Esophagus (tissue), 2 donors: ENCODE measurements around the gene TRAIP. TPM values are rescaled to one million over a fixed set of nuclear protein-coding genes. Genes with fewer than 3 reads are reported as not detected.

Source experiments
- H3K27ac ChIP-seq, 2 donors: one replicate each; pipeline ENCODE4 v1.5.1; 2013; ENCODE audit warnings: low read depth in 2 of 2, mild to moderate bottlenecking in 2 of 2, inconsistent platforms in 1 of 2, low read length in 1 of 2, moderate library complexity in 1 of 2
- H3K27me3 ChIP-seq, 2 donors: one replicate each; pipeline ENCODE4 v1.6.1; 2013; ENCODE audit warnings: low read length in 2 of 2, control low read depth in 1 of 2, mild to moderate bottlenecking in 1 of 2; ENCODE audit not compliant: insufficient read depth in 2 of 2, control insufficient read depth in 1 of 2
- H3K36me3 ChIP-seq, 2 donors: one replicate each; pipeline ENCODE4 v1.6.1; 2013; ENCODE audit warnings: low read length in 1 of 2; ENCODE audit not compliant: control insufficient read depth in 2 of 2, insufficient read depth in 2 of 2
- H3K4me1 ChIP-seq, 2 donors: one replicate each; pipeline ENCODE4 v1.6.1; 2013; ENCODE audit warnings: low read length in 1 of 2; ENCODE audit not compliant: control insufficient read depth in 2 of 2, insufficient read depth in 2 of 2
- H3K4me3 ChIP-seq, 2 donors: one replicate each; pipeline ENCODE4 v1.5.1; 2013; ENCODE audit warnings: low read length in 2 of 2, mild to moderate bottlenecking in 2 of 2, low read depth in 1 of 2, moderate library complexity in 1 of 2
- H3K9me3 ChIP-seq, 2 donors: one replicate each; pipeline ENCODE4 v1.6.1; 2013; ENCODE audit warnings: mild to moderate bottlenecking in 2 of 2, low read depth in 1 of 2, low read length in 1 of 2, moderate library complexity in 1 of 2; ENCODE audit not compliant: control insufficient read depth in 2 of 2, insufficient read depth in 1 of 2
- WGBS, 2 donors: extraction: QIAGEN DNeasy Blood & Tissue Kit; methylation state at CpG; one replicate each; pipeline ENCODE4 v1.1.7; 2013; 5-methylcytosine and 5-hydroxymethylcytosine counted together
- polyA plus RNA-seq, 2 donors: library from polyadenylated mRNA; stranded (reverse); fragments of 200-250 nt; gene quantifications; one replicate each; pipeline ENCODE4 v1.2.3, GENCODE V29; 2013
- donor health status: healthy with polysubstance abuse.
- donor health status: Bipolar disorder and iron deficiency.

TRAIP gene
- polyA plus RNA-seq, 2 donors: 4.1 to 4.3 TPM

GRCh38 chr3:49805897-49806701 is 50.3 kb downstream of the TRAIP start:
- 40 to 44% methylated on average over 11 of the region's 11 CpGs for WGBS, 2 donors
- Histone ChIP-seq H3K36me3 (peaks cover 15 to 20% of the 10 kb centered on the region in 2 donors), H3K27ac (peak overlapping the region; percentile 94 to 97), H3K9me3 (no peaks in the 10 kb centered on the region), H3K4me1 (peaks cover 12 to 42% of the 10 kb centered on the region in 2 donors), H3K4me3 (no peak overlapping the region), H3K27me3 (no peaks in the 10 kb centered on the region)

- Histone ChIP-seq H3K4me3 (no peak overlapping the region), H3K4me1 (peaks cover 12 to 42% of the 10 kb centered on the region in 2 donors), H3K27me3 (no peaks in the 10 kb centered on the region), H3K27ac (peak overlapping the region; percentile 94 to 97), H3K9me3 (no peaks in the 10 kb centered on the region), H3K36me3 (peaks cover 7 to 17% of the 10 kb centered on the region in 2 donors)
- WGBS, 2 donors: 26 to 49% methylated on average over 3 of the region's 3 CpGs
These were observed 51.0 kb downstream of the TRAIP start for GRCh38 chr3:49805367-49805782.

- H3K4me1 ChIP-seq: peaks cover 12 to 43% of the 10 kb centered on the region in 2 donors
- H3K4me3 ChIP-seq: peak overlapping the region; percentile 66 to 75
- no peaks in the 10 kb centered on the region for H3K9me3 ChIP-seq
- no peaks in the 10 kb centered on the region for H3K27me3 ChIP-seq
- WGBS, 2 donors: 38 to 42% methylated on average over 26 of the region's 26 CpGs
- H3K27ac ChIP-seq: peak overlapping the region; percentile 94 to 97
- H3K36me3 ChIP-seq: peaks cover 0 to 9% of the 10 kb centered on the region in 2 donors
These were observed 52.0 kb downstream of the TRAIP start for GRCh38 chr3:49804141-49805041.

GRCh38 chr3:49803465-49804140 is 52.8 kb downstream of the TRAIP start:
- H3K27ac ChIP-seq: peak overlapping the region; percentile 94 to 97

GRCh38 chr3:49802719-49803464 is 53.5 kb downstream of the TRAIP start, which contains the start of gene INKA1:
INKA1 (plus strand) TSS chr3:49803261; CDS start chr3:49803393, 132 bp downstream.
- H3K4me1 ChIP-seq: peaks cover 12 to 46% of the 10 kb centered on the region in 2 donors
- WGBS, 2 donors: 1% methylated on average over 69 to 71 of the region's 71 CpGs
- H3K36me3 ChIP-seq: peaks cover 0 to 4% of the 10 kb centered on the region in 2 donors

More at GRCh38 chr3:49803465-49804140, 52.8 kb downstream of the TRAIP start:
- Histone ChIP-seq H3K9me3 (no peaks in the 10 kb centered on the region), H3K36me3 (peaks cover 0 to 4% of the 10 kb centered on the region in 2 donors), H3K27me3 (no peaks in the 10 kb centered on the region), H3K4me3 (peak overlapping the region; percentile 66 to 75), H3K4me1 (peaks cover 12 to 47% of the 10 kb centered on the region in 2 donors)
- WGBS, 2 donors: 1% methylated on average over 41 of the region's 41 CpGs

GRCh38 chr3:49801160-49801559 is 55.2 kb downstream of the TRAIP start:
- H3K4me1 ChIP-seq: peaks cover 10 to 29% of the 10 kb centered on the region in 2 donors
- peaks cover 0 to 4% of the 10 kb centered on the region in 2 donors for H3K36me3 ChIP-seq
- 85 to 95% methylated on average over 2 of the region's 2 CpGs for WGBS, 2 donors
- H3K4me3 ChIP-seq: no peak overlapping the region
- no peak overlapping the region for H3K27ac ChIP-seq
- no peaks in the 10 kb centered on the region for H3K27me3 ChIP-seq
- H3K9me3 ChIP-seq: no peaks in the 10 kb centered on the region

More at GRCh38 chr3:49802719-49803464, 53.5 kb downstream of the TRAIP start, which contains the start of gene INKA1:
- Histone ChIP-seq H3K27ac (peak within 1 kb of the TSS; percentile 94 to 97), H3K4me3 (peak within 1 kb of the TSS; percentile 66 to 75), H3K9me3 (no peaks in the 10 kb centered on the region), H3K27me3 (no peaks in the 10 kb centered on the region)

GRCh38 chr3:49799761-49800160 is 56.6 kb downstream of the TRAIP start, which contains the start of gene CDHR4:
CDHR4 (minus strand) TSS chr3:49799873; CDS start chr3:49799812, 61 bp downstream.
- Histone ChIP-seq H3K4me1 (peaks cover 4 to 17% of the 10 kb centered on the region in 2 donors), H3K27me3 (no peaks in the 10 kb centered on the region), H3K9me3 (no peaks in the 10 kb centered on the region), H3K27ac (no peak within 1 kb of the TSS), H3K4me3 (no peak within 1 kb of the TSS), H3K36me3 (peaks cover 0 to 4% of the 10 kb centered on the region in 2 donors)
- WGBS, 2 donors: 49 to 61% methylated on average over 4 of the region's 4 CpGs

- no peak overlapping the region for H3K4me3 ChIP-seq
- 75 to 89% methylated on average over 1 of the region's 1 CpG for WGBS, 2 donors
- no peak overlapping the region for H3K27ac ChIP-seq
- no peaks in the 10 kb centered on the region for H3K9me3 ChIP-seq
- peaks cover 0 to under 1% of the 10 kb centered on the region in 2 donors for H3K36me3 ChIP-seq
- H3K4me1 ChIP-seq: peaks cover 0 to 10% of the 10 kb centered on the region in 2 donors
- no peaks in the 10 kb centered on the region for H3K27me3 ChIP-seq
These were observed 57.3 kb downstream of the TRAIP start for GRCh38 chr3:49799105-49799504.
